Panc1 (cell line): ENCODE data around the gene SH3GL1.

Experiments
- POLR2AphosphoS5 ChIP-seq: IDR thresholded peaks from 2 replicates; pipeline ENCODE4 v1.6.1; 2012; ENCODE audit warnings: mild to moderate bottlenecking, low read depth, low read length, moderate library complexity
- TF ChIP-seq, protein P1 (sequence below): fragments of 450-650 bp; IDR thresholded peaks from 2 replicates; pipeline ENCODE4 v1.5.1; 2017; ENCODE audit warnings: mild to moderate bottlenecking

DNA sequence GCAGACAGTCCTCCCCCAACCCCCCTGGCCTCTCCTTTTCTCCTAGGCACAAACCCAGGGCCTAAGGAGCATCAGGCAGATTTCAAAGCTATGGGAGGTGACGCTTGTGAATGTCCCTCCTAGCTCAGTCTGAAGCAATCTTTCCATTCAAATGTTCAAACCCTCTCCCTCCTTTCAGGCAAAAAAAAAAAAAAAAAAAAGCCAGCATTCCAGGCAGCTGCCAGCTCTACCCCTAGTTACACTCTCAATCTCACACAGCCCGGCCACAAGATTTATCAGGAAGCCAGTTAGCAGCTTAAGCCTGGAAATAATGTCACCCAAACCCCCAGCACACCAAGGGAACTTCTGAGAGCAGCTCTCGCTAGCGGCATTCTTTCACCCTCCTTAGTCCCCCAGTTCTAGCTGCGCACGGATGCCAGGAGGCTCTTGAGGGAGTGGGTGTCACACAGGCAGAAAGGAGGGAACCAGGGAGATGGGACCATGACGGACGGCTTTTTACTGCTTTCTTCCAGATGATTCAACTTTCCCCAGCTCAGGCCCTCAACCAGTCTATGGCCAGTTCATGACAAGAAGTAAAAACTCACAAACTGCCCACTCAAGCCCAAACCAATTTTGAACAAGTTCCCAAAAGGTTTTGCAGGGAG, 6.3 kb downstream of the SH3GL1 start:
- TF ChIP-seq, protein P1, sequence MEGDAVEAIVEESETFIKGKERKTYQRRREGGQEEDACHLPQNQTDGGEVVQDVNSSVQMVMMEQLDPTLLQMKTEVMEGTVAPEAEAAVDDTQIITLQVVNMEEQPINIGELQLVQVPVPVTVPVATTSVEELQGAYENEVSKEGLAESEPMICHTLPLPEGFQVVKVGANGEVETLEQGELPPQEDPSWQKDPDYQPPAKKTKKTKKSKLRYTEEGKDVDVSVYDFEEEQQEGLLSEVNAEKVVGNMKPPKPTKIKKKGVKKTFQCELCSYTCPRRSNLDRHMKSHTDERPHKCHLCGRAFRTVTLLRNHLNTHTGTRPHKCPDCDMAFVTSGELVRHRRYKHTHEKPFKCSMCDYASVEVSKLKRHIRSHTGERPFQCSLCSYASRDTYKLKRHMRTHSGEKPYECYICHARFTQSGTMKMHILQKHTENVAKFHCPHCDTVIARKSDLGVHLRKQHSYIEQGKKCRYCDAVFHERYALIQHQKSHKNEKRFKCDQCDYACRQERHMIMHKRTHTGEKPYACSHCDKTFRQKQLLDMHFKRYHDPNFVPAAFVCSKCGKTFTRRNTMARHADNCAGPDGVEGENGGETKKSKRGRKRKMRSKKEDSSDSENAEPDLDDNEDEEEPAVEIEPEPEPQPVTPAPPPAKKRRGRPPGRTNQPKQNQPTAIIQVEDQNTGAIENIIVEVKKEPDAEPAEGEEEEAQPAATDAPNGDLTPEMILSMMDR: no peak
- TF ChIP-seq POLR2AphosphoS5: no peak
